GM13976 (cell line): ENCODE data around the gene APPBP2.
A peak's percentile ranks its signal among the peaks of the same experiment; 100 is the strongest.
"Not testable (repeated sequence)": the region's sequence is repeated elsewhere in the genome, so short reads cannot be mapped to it uniquely, and the experiment has no call there.

Experiments used
- DNase-seq: peaks from one replicate; pipeline ENCODE4 v3.0.0; 2012; ENCODE audit warnings: low spot score
- CTCF ChIP-seq: IDR thresholded peaks from 2 replicates; pipeline ENCODE4 v1.5.1; 2012; ENCODE audit warnings: borderline replicate concordance, mild to moderate bottlenecking; ENCODE audit not compliant: insufficient read depth; ENCODE audit errors: extremely low read depth, missing control alignments, control extremely low read depth
- in situ Hi-C: fragments of 300-500 bp; cut with MboI; formaldehyde crosslinking; loops from one replicate; pipeline ENCODE4 v1.12.0; 2022; ENCODE audit warnings: low sequenced_read_pairs, mixed read lengths, inconsistent platforms; ENCODE audit not compliant: unreplicated experiment

The APPBP2 gene

GRCh38 chr17:60426596-60426995 is 99.4 kb downstream of the APPBP2 start:
- in situ Hi-C loops = no loop called here
- no peak for DNase-seq
- TF ChIP-seq CTCF = no peak

DNA sequence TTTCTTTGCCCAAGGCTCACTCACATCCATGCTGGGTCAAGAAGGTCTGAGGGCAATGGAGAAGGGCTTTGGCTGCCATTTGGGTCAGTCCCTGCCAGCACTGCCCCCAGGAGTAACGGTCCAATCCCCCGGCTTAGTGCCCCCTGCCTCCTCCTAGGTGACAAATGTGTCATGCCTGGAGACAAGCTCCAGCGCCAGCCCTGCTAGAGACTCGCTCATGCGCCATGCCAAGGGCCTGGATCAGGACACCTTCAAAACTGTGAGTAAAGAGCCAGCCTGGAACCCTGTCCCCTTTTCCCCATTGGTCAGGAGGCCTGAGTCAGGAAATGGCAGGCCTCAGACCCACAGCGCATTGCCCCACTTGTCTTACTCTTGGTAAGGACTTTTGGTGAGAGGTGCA is 100.4 kb downstream of the APPBP2 start:
- TF ChIP-seq CTCF = no peak
- in situ Hi-C loops = no loop called here

DNA sequence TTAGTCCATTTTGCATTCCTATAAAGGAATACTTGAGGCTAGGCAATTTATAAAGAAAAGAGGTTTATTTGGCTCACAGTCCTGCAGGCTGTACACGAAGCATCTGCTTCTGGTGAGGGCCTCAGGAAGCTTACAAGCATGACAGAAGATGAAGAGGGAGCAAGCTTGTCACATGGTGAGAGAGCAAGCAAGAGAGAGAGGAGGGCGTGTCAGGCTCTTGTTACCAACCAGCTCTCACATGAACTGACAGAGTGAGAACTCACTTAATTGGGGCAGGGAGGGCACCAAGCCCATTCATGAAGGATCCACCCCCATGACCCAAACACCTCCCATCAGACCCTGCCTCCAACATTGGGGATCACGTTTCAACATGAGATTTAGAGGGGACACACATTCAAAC is 102.2 kb downstream of the APPBP2 start:
- TF ChIP-seq CTCF = no peak
- DNase-seq = no peak
- in situ Hi-C loops = loop anchor here (25.0 kb wide), 1 partner anchor 287 kb away; the partner anchor contains the start of gene CA4

More for the DNA sequence above, 100.4 kb downstream of the APPBP2 start:
- no peak for DNase-seq

DNA sequence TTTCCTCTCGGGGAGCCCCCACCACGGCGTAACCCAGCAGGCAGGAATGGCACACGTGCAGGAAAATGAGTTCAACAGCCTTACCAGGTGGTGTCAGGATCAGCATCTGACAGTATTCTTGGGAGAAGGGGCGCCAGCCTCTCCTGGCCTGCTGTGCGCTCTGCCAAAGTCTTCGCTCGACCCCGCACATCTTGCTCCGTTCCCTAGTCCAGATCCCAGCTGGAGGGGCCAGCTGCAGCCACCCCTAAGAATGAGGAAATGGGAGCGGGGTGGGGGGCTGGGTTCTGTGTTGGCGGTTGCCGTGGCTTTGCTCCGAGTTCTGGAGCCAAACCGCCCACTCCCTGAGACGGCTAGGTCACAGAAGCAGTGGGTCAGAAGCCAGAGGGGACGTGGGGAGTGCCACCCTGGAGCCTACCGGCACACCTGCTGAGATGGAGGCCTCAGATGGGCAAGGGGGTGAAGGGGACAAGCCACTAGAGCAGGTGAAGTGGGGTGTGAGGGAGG is 103.8 kb downstream of the APPBP2 start, which contains the start of gene CHCT1:
CHCT1 (plus strand) TSS at position 328 of the 504 bp plus-strand sequence; CDS start at position 432, 104 bp downstream.
- TF ChIP-seq CTCF = no peak
- no peak for DNase-seq
- in situ Hi-C loops = loop anchor here (25.0 kb wide), 1 partner anchor 285 kb away; the partner anchor contains the start of gene CA4

- in situ Hi-C loops = loop anchor here (25.0 kb wide), 1 partner anchor 284 kb away; the partner anchor contains the start of gene CA4
- peak; percentile 86 for TF ChIP-seq CTCF
- DNase-seq = peak; percentile 89
Observed at GRCh38 chr17:60421273-60422161, 104.5 kb downstream of the APPBP2 start.

- in situ Hi-C loops = loop anchor here (25.0 kb wide), 1 partner anchor 283 kb away; the partner anchor contains the start of gene CA4
- not testable (repeated sequence) for DNase-seq
Observed at GRCh38 chr17:60419875-60420274, 106.2 kb downstream of the APPBP2 start.

DNA sequence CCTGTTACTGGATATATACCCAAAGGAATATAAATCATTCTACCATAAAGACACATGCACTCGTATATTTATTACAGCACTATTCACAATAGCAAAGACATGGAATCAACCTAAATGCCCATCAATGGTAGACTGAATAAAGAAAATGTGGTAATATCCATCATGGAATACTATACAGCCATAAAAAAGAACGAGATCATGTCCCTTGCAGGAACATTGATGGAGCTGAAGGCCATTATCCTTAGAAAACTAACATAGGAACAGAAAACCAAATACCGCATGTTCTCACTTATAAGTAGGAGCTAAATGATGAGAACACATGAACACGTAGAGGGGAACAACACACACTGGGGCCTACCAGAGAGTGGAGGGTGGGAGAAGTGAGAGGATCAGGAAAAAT is 107.0 kb downstream of the APPBP2 start:
- DNase-seq = not testable (repeated sequence)
- in situ Hi-C loops = loop anchor here (25.0 kb wide), 1 partner anchor 282 kb away; the partner anchor contains the start of gene CA4
